GM12864 (cell line): ENCODE data around the gene PIP5K1B.

ENCODE experiments used
- DNase-seq: peaks from one replicate; pipeline ENCODE4 v3.0.0-alpha.2; 2011; ENCODE audit warnings: low read depth
- H3K4me3 ChIP-seq: 2 replicates; pipeline ENCODE4 v1.5.1; 2011; ENCODE audit warnings: mild to moderate bottlenecking, low read depth, low read length, control low read depth
- TF ChIP-seq, protein P1 (sequence below): IDR thresholded peaks from 2 replicates; pipeline ENCODE4 v1.5.1; 2011; ENCODE audit warnings: low read depth, mild to moderate bottlenecking, moderate library complexity, low read length, control low read depth, inconsistent platforms; ENCODE audit errors: missing control alignments

The PIP5K1B gene

GRCh38 chr9:68934329-68934644, 229.2 kb downstream of the PIP5K1B start:
- H3K4me3 ChIP-seq: no peak overlapping the region
- DNase-seq: no peak
- TF ChIP-seq, protein P1, sequence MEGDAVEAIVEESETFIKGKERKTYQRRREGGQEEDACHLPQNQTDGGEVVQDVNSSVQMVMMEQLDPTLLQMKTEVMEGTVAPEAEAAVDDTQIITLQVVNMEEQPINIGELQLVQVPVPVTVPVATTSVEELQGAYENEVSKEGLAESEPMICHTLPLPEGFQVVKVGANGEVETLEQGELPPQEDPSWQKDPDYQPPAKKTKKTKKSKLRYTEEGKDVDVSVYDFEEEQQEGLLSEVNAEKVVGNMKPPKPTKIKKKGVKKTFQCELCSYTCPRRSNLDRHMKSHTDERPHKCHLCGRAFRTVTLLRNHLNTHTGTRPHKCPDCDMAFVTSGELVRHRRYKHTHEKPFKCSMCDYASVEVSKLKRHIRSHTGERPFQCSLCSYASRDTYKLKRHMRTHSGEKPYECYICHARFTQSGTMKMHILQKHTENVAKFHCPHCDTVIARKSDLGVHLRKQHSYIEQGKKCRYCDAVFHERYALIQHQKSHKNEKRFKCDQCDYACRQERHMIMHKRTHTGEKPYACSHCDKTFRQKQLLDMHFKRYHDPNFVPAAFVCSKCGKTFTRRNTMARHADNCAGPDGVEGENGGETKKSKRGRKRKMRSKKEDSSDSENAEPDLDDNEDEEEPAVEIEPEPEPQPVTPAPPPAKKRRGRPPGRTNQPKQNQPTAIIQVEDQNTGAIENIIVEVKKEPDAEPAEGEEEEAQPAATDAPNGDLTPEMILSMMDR: no peak

- H3K4me3 ChIP-seq: no peak overlapping the region
- TF ChIP-seq, protein P1: no peak
- DNase-seq: no peak
Measured at GRCh38 chr9:68940573-68940972, 235.5 kb downstream of the PIP5K1B start.

GRCh38 chr9:68941780-68942459, 236.9 kb downstream of the PIP5K1B start:
- TF ChIP-seq, protein P1: no peak
- DNase-seq: no peak
- H3K4me3 ChIP-seq: no peak overlapping the region

GRCh38 chr9:68942790-68943189, 237.8 kb downstream of the PIP5K1B start:
- no peak for DNase-seq
- no peak overlapping the region for H3K4me3 ChIP-seq
- TF ChIP-seq, protein P1: no peak

DNA sequence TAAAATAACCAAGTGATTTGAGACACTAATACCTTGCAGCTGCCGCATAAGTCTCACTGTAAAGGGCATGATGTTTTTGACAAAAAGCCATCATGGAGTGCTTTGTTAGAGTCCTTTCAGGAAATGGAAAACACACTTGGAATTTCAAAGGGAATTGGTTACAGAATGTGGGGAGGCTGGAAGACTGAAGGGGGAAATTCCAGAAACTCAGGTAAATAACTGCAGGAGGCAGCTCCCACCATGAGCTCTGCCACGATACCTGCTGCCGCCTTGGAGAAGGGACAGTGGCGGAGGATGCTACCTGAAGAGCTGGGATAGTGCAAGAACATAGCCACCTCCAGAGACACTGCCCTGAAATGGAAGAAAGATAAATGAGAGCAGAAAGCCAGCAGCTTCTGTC, 242.0 kb downstream of the PIP5K1B start:
- no peak for DNase-seq
- TF ChIP-seq, protein P1: no peak
- H3K4me3 ChIP-seq: no peak overlapping the region

DNA sequence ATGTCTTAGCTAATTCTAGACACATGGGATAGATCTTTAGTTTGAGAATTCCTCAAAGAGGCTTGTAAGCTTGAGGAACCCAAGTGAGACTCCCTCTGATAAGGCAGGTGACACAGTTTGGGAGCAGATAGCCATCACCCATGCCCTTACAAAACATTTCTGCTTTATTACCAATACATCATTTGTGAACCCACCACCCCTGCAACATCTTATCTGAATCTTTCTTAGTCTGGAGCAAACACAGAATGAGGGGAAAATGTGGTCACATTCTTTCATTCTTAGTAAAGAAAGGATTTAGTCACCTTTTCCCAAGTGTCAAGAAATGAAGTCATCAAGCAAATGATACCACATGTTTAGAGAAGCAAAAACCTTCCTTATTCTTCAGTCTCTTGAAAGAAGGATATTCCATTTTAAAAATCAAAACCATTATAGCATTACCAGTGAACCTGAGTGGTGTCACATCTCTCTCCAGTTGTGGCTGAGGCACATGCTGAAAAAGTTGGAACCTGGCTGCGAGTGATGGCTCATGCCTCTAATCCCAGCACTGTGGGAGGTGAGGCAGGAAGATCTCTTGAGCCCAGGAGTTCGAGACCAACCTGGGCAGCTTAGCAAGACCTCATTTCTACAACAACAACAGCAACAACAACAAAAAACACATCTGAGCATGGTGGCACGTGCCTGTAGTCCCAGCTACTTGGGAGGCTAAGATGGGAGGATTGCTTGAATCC, 243.0 kb downstream of the PIP5K1B start:
- TF ChIP-seq, protein P1: no peak
- no peak overlapping the region for H3K4me3 ChIP-seq
- no peak for DNase-seq
